IMR-90 (cell line): ENCODE data around the gene PRKN. TPM values are rescaled to one million over a fixed set of nuclear protein-coding genes. Genes with fewer than 3 reads are reported as not detected.

Experiments used
- ATAC-seq: fragments of 200-7000 bp; cut with Tn5 transposase; 2 replicates; pipeline ENCODE4 v1.9.1; 2020; ENCODE audit warnings: low read depth, mild to moderate bottlenecking, moderate library complexity
- BruUV-seq: library from RNA; stranded (reverse); fragments of 400-500 nt; replicated peaks from 2 replicates; lab custom pipeline; 2021; lab: Mats Ljungman, UMichigan
- CTCF ChIA-PET: fragments of 300-600 bp; formaldehyde crosslinking; extraction: SDS; loops from one replicate; lab custom pipeline; 2021; ENCODE audit warnings: antibody characterized with exemption; lab: Yijun Ruan, JAX
- POLR2A ChIA-PET: fragments of 300-600 bp; sonication (Branson Sonifier 250); formaldehyde crosslinking; loops from one replicate; lab custom pipeline; 2022; ENCODE audit warnings: antibody characterized with exemption; ENCODE audit not compliant: unreplicated experiment; lab: Charles Lee
- DNase-seq: peaks from one replicate; pipeline ENCODE4 v3.0.0; 2013
- H2AFZ ChIP-seq: replicated peaks from 2 replicates; pipeline ENCODE3; 2013; ENCODE audit warnings: low read length, mild to moderate bottlenecking; ENCODE audit not compliant: poor library complexity
- H2AK5ac ChIP-seq: 2 replicates; pipeline ENCODE4 v1.6.1; 2013; ENCODE audit warnings: low read depth, low read length, inconsistent platforms
- H2AK9ac ChIP-seq: replicated peaks from 2 replicates; pipeline ENCODE3; 2013; ENCODE audit warnings: mild to moderate bottlenecking, low read depth, low read length, moderate library complexity; ENCODE audit not compliant: poor library complexity
- H2BK120ac ChIP-seq: 2 replicates; pipeline ENCODE4 v1.6.1; 2013; ENCODE audit warnings: low read depth, low read length, inconsistent platforms
- H2BK15ac ChIP-seq: 3 replicates; pipeline ENCODE4 v1.6.1; 2013; ENCODE audit warnings: low read depth, low read length, inconsistent platforms
- H2BK20ac ChIP-seq: 2 replicates; pipeline ENCODE4 v1.6.1; 2013; ENCODE audit warnings: low read depth, mild to moderate bottlenecking, inconsistent platforms, low read length, moderate library complexity
- H2BK5ac ChIP-seq: 2 replicates; pipeline ENCODE4 v1.6.1; 2013; ENCODE audit warnings: mild to moderate bottlenecking, low read depth, low read length, inconsistent platforms; ENCODE audit not compliant: poor library complexity, severe bottlenecking
- H3K14ac ChIP-seq: replicated peaks from 2 replicates; pipeline ENCODE4 v1.6.1; 2013; ENCODE audit warnings: low read depth, low read length, inconsistent platforms
- H3K18ac ChIP-seq: 2 replicates; pipeline ENCODE4 v1.6.1; 2013; ENCODE audit warnings: low read depth, low read length, control low read depth
- H3K23ac ChIP-seq: 2 replicates; pipeline ENCODE4 v1.6.1; 2013; ENCODE audit warnings: low read depth, low read length, inconsistent platforms
- H3K27ac ChIP-seq: 2 replicates; pipeline ENCODE4 v1.5.1; 2013; ENCODE audit warnings: mild to moderate bottlenecking, control low read depth, low read length; ENCODE audit not compliant: insufficient read depth
- H3K27me3 ChIP-seq: 2 replicates; pipeline ENCODE4 v1.6.1; 2013; ENCODE audit warnings: low read length; ENCODE audit not compliant: control insufficient read depth, insufficient read depth
- H3K36me3 ChIP-seq: 2 replicates; pipeline ENCODE4 v1.6.1; 2013; ENCODE audit warnings: low read length, mixed read lengths; ENCODE audit not compliant: control insufficient read depth, insufficient read depth
- H3K4ac ChIP-seq: 2 replicates; pipeline ENCODE4 v1.6.1; 2013; ENCODE audit warnings: low read depth, low read length, inconsistent platforms
- H3K4me1 ChIP-seq: 2 replicates; pipeline ENCODE4 v1.6.1; 2013; ENCODE audit warnings: low read length, mixed read lengths; ENCODE audit not compliant: control insufficient read depth, insufficient read depth
- H3K4me2 ChIP-seq: 2 replicates; pipeline ENCODE4 v1.6.1; 2013; ENCODE audit warnings: low read depth, mild to moderate bottlenecking, control low read depth, low read length, moderate library complexity
- H3K4me3 ChIP-seq: 2 replicates; pipeline ENCODE4 v1.5.1; 2013; ENCODE audit warnings: low read depth, mild to moderate bottlenecking, control low read depth, low read length, moderate library complexity; ENCODE audit not compliant: insufficient read depth
- H3K56ac ChIP-seq: 2 replicates; pipeline ENCODE4 v1.6.1; 2013; ENCODE audit warnings: low read length, inconsistent platforms; ENCODE audit not compliant: insufficient read depth; ENCODE audit errors: extremely low read depth
- H3K79me1 ChIP-seq, 2 experiments: 2 replicates each; pipeline ENCODE4 v1.6.1; 2013; ENCODE audit warnings: low read length in 2 of 2, inconsistent platforms in 1 of 2, low read depth in 1 of 2
- H3K9ac ChIP-seq: 2 replicates; pipeline ENCODE4 v1.6.1; 2013; ENCODE audit warnings: low read depth, low read length, control low read depth
- H3K9me1 ChIP-seq: 2 replicates; pipeline ENCODE4 v1.6.1; 2013; ENCODE audit warnings: low read length, inconsistent platforms; ENCODE audit not compliant: insufficient read depth
- H3K9me3 ChIP-seq: 2 replicates; pipeline ENCODE4 v1.6.1; 2013; ENCODE audit warnings: low read length; ENCODE audit not compliant: control insufficient read depth, insufficient read depth
- H4K20me1 ChIP-seq: 2 replicates; pipeline ENCODE4 v1.6.1; 2013; ENCODE audit warnings: low read length, inconsistent platforms; ENCODE audit not compliant: insufficient read depth
- H4K5ac ChIP-seq: 2 replicates; pipeline ENCODE4 v1.6.1; 2013; ENCODE audit warnings: mild to moderate bottlenecking, low read depth, low read length, control low read depth
- H4K8ac ChIP-seq, 2 experiments: 2 replicates each; pipeline ENCODE4 v1.6.1; 2013; ENCODE audit warnings: low read depth in 2 of 2, low read length in 2 of 2, control low read depth in 1 of 2, inconsistent platforms in 1 of 2
- H4K91ac ChIP-seq: 2 replicates; pipeline ENCODE4 v1.6.1; 2013; ENCODE audit warnings: low read depth, low read length, inconsistent platforms; ENCODE audit not compliant: insufficient read depth
- BHLHE40 ChIP-seq: fragments of 150-350 bp; IDR thresholded peaks from 2 replicates; pipeline ENCODE4 v1.6.1; 2016; ENCODE audit warnings: mild to moderate bottlenecking, low read depth, low read length
- WGBS, 2 experiments: methylation state at CpG; one replicate each; pipeline versions ENCODE4 v1.1.5 to v1.1.7; 2013; ENCODE audit warnings: missing lambda C conversion rate in 2 of 2; ENCODE audit not compliant: insufficient read length in 1 of 2; ENCODE audit errors: extremely low coverage in 2 of 2; 5-methylcytosine and 5-hydroxymethylcytosine counted together
- dilution Hi-C: fragments of 300-500 bp; cut with HindIII; formaldehyde crosslinking; loops from one replicate; pipeline ENCODE4 v1.14.3; 2018; ENCODE audit warnings: low sequenced_read_pairs; ENCODE audit not compliant: unreplicated experiment
- in situ Hi-C: fragments of 300-500 bp; cut with MboI; formaldehyde crosslinking; loops from 3 replicates; pipeline ENCODE4 v1.14.3; 2019; ENCODE audit warnings: low sequenced_read_pairs, inconsistent platforms, mixed read lengths
- intact Hi-C: fragments of 100-400 bp; cut with micrococcal nuclease; formaldehyde crosslinking; loops from 2 replicates; pipeline ENCODE4 v1.10.0; 2022
- polyA plus RNA-seq, 3 experiments: library from polyadenylated mRNA; depleted of rRNA; stranded (reverse); fragments of >200 nt; gene quantifications; 2 replicates each; pipeline ENCODE4 v1.2.3, GENCODE V29; 2012; ENCODE audit warnings: low replicate concordance in 1 of 3
- total RNA-seq: library from RNA; depleted of rRNA; stranded (reverse); fragments of >200 nt; gene quantifications from 2 replicates; pipeline ENCODE4 v1.2.3, GENCODE V29; 2012

The PRKN gene
- total and polyA plus RNA-seq, 2 of the 4 experiments (the other 2 are of a cell fraction), result 0.15 to 0.18 TPM

- H3K27me3 ChIP-seq, result no peaks in the 10 kb centered on the region
- intact Hi-C loops (no loop called here), in situ Hi-C loops (no loop called here), dilution Hi-C loops (no loop called here)
- no peak overlapping the region for H3K4me3 ChIP-seq
- H4K91ac ChIP-seq, result no peak overlapping the region
- no peak for TF ChIP-seq BHLHE40
- no peak overlapping the region for H3K14ac ChIP-seq
- H2AK5ac ChIP-seq, result no peak overlapping the region
- no peaks in the 10 kb centered on the region for H3K4me1 ChIP-seq
- no peaks in the 10 kb centered on the region for H3K36me3 ChIP-seq
- H4K5ac ChIP-seq, result no peak overlapping the region
- H3K56ac ChIP-seq, result no peak overlapping the region
- H3K4me2 ChIP-seq, result no peak overlapping the region
- H2AFZ ChIP-seq, result no peak overlapping the region
- no peak overlapping the region for H3K27ac ChIP-seq
- CTCF ChIA-PET, result no interaction called here
- no peak for ATAC-seq
- H2BK5ac ChIP-seq, result no peak overlapping the region
- H3K9me3 ChIP-seq, result peaks cover 25% of the 10 kb centered on the region
- no TSS peak for BruUV-seq
- H3K9ac ChIP-seq, result no peak overlapping the region
- no peak overlapping the region for H3K23ac ChIP-seq
- POLR2A ChIA-PET, result no interaction called here
- WGBS, 2 experiments, result no CpG with 5 or more reads among the region's 2 CpGs
- H3K18ac ChIP-seq, result no peak overlapping the region
- no peak for DNase-seq
- no peak overlapping the region for H4K8ac ChIP-seq
- H3K79me1 ChIP-seq, result no peaks in the 10 kb centered on the region
- no peaks in the 10 kb centered on the region for H4K20me1 ChIP-seq
- no peak overlapping the region for H2BK15ac ChIP-seq
- H3K9me1 ChIP-seq, result no peaks in the 10 kb centered on the region
- H2AK9ac ChIP-seq, result no peak overlapping the region
- no peak overlapping the region for H3K4ac ChIP-seq
- no peak overlapping the region for H2BK120ac ChIP-seq
- no peak overlapping the region for H2BK20ac ChIP-seq
These were observed 917.6 kb downstream of the PRKN start for GRCh38 chr6:161809971-161810370.
